Activated CD8-positive, alpha-beta T cell treated with anti-CD3 and anti-CD28 coated beads for 36 hours (primary cell): ENCODE data around the gene ANKRD11. TPM values are rescaled to one million over a fixed set of nuclear protein-coding genes. Genes with fewer than 3 reads are reported as not detected.
A peak's percentile ranks its signal among the peaks of the same experiment; 100 is the strongest.

Source experiments
- ATAC-seq: fragments of 200-7000 bp; cut with Tn5 transposase; one replicate; pipeline ENCODE4 v1.10.0; 2021; ENCODE audit warnings: mild to moderate bottlenecking, moderate library complexity
- CTCF ChIA-PET: fragments of 350-600 bp; sonication (Branson Sonifier 250); formaldehyde crosslinking; loops from one replicate; lab custom pipeline; 2021; ENCODE audit warnings: antibody characterized with exemption; lab: Charles Lee
- POLR2A ChIA-PET: fragments of 350-600 bp; sonication (Branson Sonifier 250); formaldehyde crosslinking; loops from one replicate; lab custom pipeline; 2021; ENCODE audit warnings: antibody characterized with exemption; lab: Charles Lee
- DNase-seq: peaks from one replicate; pipeline ENCODE4 v3.0.0-alpha.2; 2020
- H3K27ac Mint-ChIP-seq: one replicate; pipeline ENCODE4 v1.8.0; 2021; ENCODE audit warnings: mild to moderate bottlenecking, mixed read lengths
- H3K27me3 Mint-ChIP-seq: one replicate; pipeline ENCODE4 v1.8.0; 2021; ENCODE audit warnings: mixed read lengths
- H3K36me3 Mint-ChIP-seq: one replicate; pipeline ENCODE4 v1.8.0; 2021; ENCODE audit warnings: low read depth, mixed read lengths
- H3K4me1 Mint-ChIP-seq: one replicate; pipeline ENCODE4 v1.8.0; 2021; ENCODE audit warnings: low read depth, mixed read lengths
- H3K4me3 Mint-ChIP-seq: one replicate; pipeline ENCODE4 v1.8.0; 2021; ENCODE audit warnings: mild to moderate bottlenecking, moderate library complexity, mixed read lengths
- H3K9me3 Mint-ChIP-seq: one replicate; pipeline ENCODE4 v1.8.0; 2021; ENCODE audit warnings: mixed read lengths
- CTCF ChIP-seq: fragments of 200-600 bp; IDR thresholded peaks from one replicate; pipeline ENCODE4 v1.8.0; 2022; ENCODE audit warnings: antibody characterized with exemption, mild to moderate bottlenecking
- intact Hi-C: fragments of 100-400 bp; cut with micrococcal nuclease; formaldehyde crosslinking; loops from one replicate; pipeline ENCODE4 v1.10.0; 2022
- total RNA-seq, 2 experiments: library from RNA; stranded (reverse); gene quantifications; one replicate each; pipeline ENCODE4 v1.2.3, GENCODE V29; 2021

Gene ANKRD11
- total RNA-seq, 2 experiments from 2014 or later: 145 to 147 TPM

GRCh38 chr16:89361751-89362539 is 128.4 kb downstream of the ANKRD11 start:
- Mint-ChIP-seq H3K27ac (peak overlapping the region; percentile 83), H3K9me3 (no peaks in the 10 kb centered on the region), H3K4me1 (peaks cover 94% of the 10 kb centered on the region), H3K27me3 (no peaks in the 10 kb centered on the region), H3K4me3 (peak overlapping the region; percentile 40), H3K36me3 (peaks cover 43% of the 10 kb centered on the region)
- CTCF ChIA-PET: interaction anchor here (1.4 to 3.1 kb wide), 3 partner anchors 11 to 49 kb away, joined by 3 to 12 read pairs (median 6); no protein-coding TSS in a partner anchor
- TF ChIP-seq CTCF: no peak
- ATAC-seq (no peak), DNase-seq (peak; percentile 39)
- POLR2A ChIA-PET: interaction anchor here (0.8 to 2.0 kb wide), 11 partner anchors 8 to 146 kb away, joined by 3 to 10 read pairs (median 3); partner anchors contain the start of gene SPG7
- intact Hi-C loops: loop anchor here (5.0 kb wide), 1 partner anchor 80 kb away; no protein-coding TSS in a partner anchor

GRCh38 chr16:89360760-89361435 is 129.5 kb downstream of the ANKRD11 start:
- Mint-ChIP-seq H3K27me3 (no peaks in the 10 kb centered on the region), H3K36me3 (peaks cover 39% of the 10 kb centered on the region), H3K4me1 (peaks cover 92% of the 10 kb centered on the region), H3K27ac (peak overlapping the region; percentile 83), H3K4me3 (peak overlapping the region; percentile 40), H3K9me3 (no peaks in the 10 kb centered on the region)
- TF ChIP-seq CTCF: no peak
- intact Hi-C loops: loop anchor here (5.0 kb wide), 1 partner anchor 81 kb away; no protein-coding TSS in a partner anchor
- peak; percentile 86 for ATAC-seq
- POLR2A ChIA-PET: interaction anchor here (0.8 to 2.0 kb wide), 9 partner anchors 9 to 147 kb away, joined by 3 to 10 read pairs (median 5); partner anchors contain the start of gene SPG7
- peak; percentile 95 for DNase-seq
- CTCF ChIA-PET: interaction anchor here (0.8 to 3.1 kb wide), 5 partner anchors 10 to 50 kb away, joined by 3 to 12 read pairs (median 3); no protein-coding TSS in a partner anchor

- POLR2A ChIA-PET: interaction anchor here (1.7 kb wide), 1 partner anchor 9 kb away, joined by 6 read pairs; no protein-coding TSS in a partner anchor
- Mint-ChIP-seq H3K4me3 (peak overlapping the region; percentile 18), H3K36me3 (peaks cover 46% of the 10 kb centered on the region), H3K27ac (peak overlapping the region; percentile 57), H3K4me1 (peaks cover 90% of the 10 kb centered on the region), H3K27me3 (no peaks in the 10 kb centered on the region), H3K9me3 (no peaks in the 10 kb centered on the region)
- intact Hi-C loops: loop anchor here (5.0 to 10.0 kb wide), 2 partner anchors 83 to 125 kb away; no protein-coding TSS in a partner anchor
- DNase-seq (no peak), ATAC-seq (no peak)
- CTCF ChIA-PET: interaction anchor here (1.4 to 3.1 kb wide), 2 partner anchors 9 to 43 kb away, joined by 3 to 12 read pairs; no protein-coding TSS in a partner anchor
- TF ChIP-seq CTCF: no peak
These were observed 130.9 kb downstream of the ANKRD11 start for GRCh38 chr16:89359264-89360147.

- Mint-ChIP-seq H3K36me3 (peaks cover 49% of the 10 kb centered on the region), H3K27me3 (no peaks in the 10 kb centered on the region), H3K4me1 (peaks cover 88% of the 10 kb centered on the region), H3K27ac (peak overlapping the region; percentile 69), H3K4me3 (peak overlapping the region; percentile 18), H3K9me3 (no peaks in the 10 kb centered on the region)
- DNase-seq (peak; percentile 70), ATAC-seq (peak; percentile 11)
- intact Hi-C loops: loop anchor here (10.0 kb wide), 1 partner anchor 126 kb away; no protein-coding TSS in a partner anchor
- ChIA-PET POLR2A (interaction anchor here (0.8 to 1.8 kb wide), 4 partner anchors 125 to 149 kb away, joined by 3 to 5 read pairs (median 4); no protein-coding TSS in a partner anchor), CTCF (interaction anchor here (0.9 to 1.8 kb wide), 3 partner anchors 23 to 150 kb away, joined by 3 to 4 read pairs (median 4); partner anchors contain the start of gene SPG7)
- no peak for TF ChIP-seq CTCF
These were observed 132.0 kb downstream of the ANKRD11 start for GRCh38 chr16:89358030-89359005.
